Stimulated activated naive CD8-positive, alpha-beta T cell treated with anti-CD3 and anti-CD28 coated beads, Interleukin-15, amount 100 ng/mL, for 72 hours (primary cell): Measurements from ENCODE around the gene EPHA6.
"Not testable (repeated sequence)": the region's sequence is repeated elsewhere in the genome, so short reads cannot be mapped to it uniquely, and the experiment has no call there.

Experiments
- ATAC-seq: fragments of 150-1000 bp; cut with Tn5 transposase; 2 replicates; pipeline ENCODE4 v1.10.0; 2021; ENCODE audit warnings: mild to moderate bottlenecking, moderate library complexity
- DNase-seq, 2 donors: peaks; one replicate each; pipeline ENCODE4 v3.0.0; 2021 to 2022
- H3K27ac Mint-ChIP-seq, 2 donors: one replicate each; pipeline ENCODE4 v1.8.0; 2022; ENCODE audit warnings: mild to moderate bottlenecking in 2 of 2, mixed read lengths in 2 of 2, moderate library complexity in 2 of 2
- H3K27me3 Mint-ChIP-seq: one replicate; pipeline ENCODE4 v1.8.0; 2022; ENCODE audit warnings: mixed read lengths
- H3K4me1 Mint-ChIP-seq: one replicate; pipeline ENCODE4 v1.8.0; 2022; ENCODE audit warnings: mild to moderate bottlenecking, mixed read lengths
- H3K4me3 Mint-ChIP-seq, 2 donors: one replicate each; pipeline ENCODE4 v1.8.0; 2022; ENCODE audit warnings: mild to moderate bottlenecking in 2 of 2, mixed read lengths in 2 of 2, moderate library complexity in 1 of 2
- H3K9me3 Mint-ChIP-seq, 2 donors: one replicate each; pipeline ENCODE4 v1.8.0; 2022; ENCODE audit warnings: mixed read lengths in 2 of 2

EPHA6 gene

DNA sequence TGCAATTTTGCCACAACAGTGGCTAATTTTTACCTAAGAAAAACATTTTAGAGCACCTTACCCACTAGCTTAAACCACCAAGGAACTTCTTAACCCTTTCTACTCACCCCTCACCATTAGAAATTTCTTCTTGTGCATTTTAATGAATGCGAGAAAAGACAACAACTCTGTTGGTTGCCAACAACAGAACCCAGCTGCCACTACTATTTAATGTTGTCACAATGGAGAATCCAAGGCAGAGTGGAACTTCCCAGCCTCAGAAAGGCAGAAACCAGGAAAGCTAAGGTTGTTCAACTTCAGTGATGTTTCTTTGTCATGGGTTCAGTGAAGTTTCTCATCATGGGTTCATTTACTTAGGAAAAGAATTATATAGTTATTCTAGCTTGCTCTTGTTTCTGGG, 625.0 kb downstream of the EPHA6 start:
- H3K27me3 Mint-ChIP-seq: no peaks in the 10 kb centered on the region
- H3K4me1 Mint-ChIP-seq: no peaks in the 10 kb centered on the region
- H3K4me3 Mint-ChIP-seq: no peak overlapping the region
- H3K27ac Mint-ChIP-seq: no peak overlapping the region
- H3K9me3 Mint-ChIP-seq: peaks cover 0 to 4% of the 10 kb centered on the region in 2 donors
- DNase-seq: no peak
- ATAC-seq: no peak

DNA sequence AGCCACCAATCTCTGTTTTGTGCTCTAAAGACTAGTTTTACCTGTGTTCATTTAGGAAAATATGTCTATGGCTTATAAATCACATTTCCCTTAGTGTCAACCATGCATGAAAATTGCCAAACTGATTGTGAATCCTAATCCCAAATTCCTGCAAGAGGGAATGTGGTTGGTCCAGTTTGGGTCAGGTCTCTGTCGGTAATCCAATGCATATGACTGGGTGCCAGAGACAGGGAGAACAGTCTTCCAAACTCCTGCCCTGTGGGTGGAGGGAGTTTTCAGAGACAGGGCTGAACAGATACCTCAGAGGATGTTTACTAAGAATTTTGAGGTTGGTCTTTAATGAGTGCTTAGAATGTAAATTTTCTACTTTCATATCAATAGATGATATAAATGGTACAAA, 649.6 kb downstream of the EPHA6 start:
- Mint-ChIP-seq H3K4me3 (no peak overlapping the region), H3K9me3 (peaks cover 0 to 6% of the 10 kb centered on the region in 2 donors), H3K4me1 (no peaks in the 10 kb centered on the region), H3K27me3 (no peaks in the 10 kb centered on the region), H3K27ac (no peak overlapping the region)
- ATAC-seq (no peak), DNase-seq (no peak)

DNA sequence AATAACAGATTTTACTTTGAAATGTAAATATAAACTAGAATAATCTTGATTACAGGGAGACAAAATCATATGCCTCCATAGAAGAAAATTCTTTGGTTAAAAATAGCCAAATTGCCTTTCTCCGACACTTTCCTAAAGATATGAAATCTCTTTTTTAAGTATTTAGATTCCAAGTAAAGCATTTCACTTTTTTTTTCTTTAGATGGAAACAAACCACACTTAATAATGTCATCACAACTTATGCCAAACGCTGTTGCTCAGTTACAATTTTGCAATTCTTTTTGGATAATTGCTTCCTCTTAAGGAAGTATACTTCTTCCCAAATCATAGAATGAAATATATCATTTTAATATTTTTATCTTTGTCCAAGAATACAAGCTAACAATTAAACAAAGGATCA, 656.1 kb downstream of the EPHA6 start:
- no peak overlapping the region for H3K27ac Mint-ChIP-seq
- no peak for ATAC-seq
- no peaks in the 10 kb centered on the region for H3K4me1 Mint-ChIP-seq
- no peaks in the 10 kb centered on the region for H3K27me3 Mint-ChIP-seq
- no peak for DNase-seq
- no peaks in the 10 kb centered on the region for H3K9me3 Mint-ChIP-seq
- no peak overlapping the region for H3K4me3 Mint-ChIP-seq

DNA sequence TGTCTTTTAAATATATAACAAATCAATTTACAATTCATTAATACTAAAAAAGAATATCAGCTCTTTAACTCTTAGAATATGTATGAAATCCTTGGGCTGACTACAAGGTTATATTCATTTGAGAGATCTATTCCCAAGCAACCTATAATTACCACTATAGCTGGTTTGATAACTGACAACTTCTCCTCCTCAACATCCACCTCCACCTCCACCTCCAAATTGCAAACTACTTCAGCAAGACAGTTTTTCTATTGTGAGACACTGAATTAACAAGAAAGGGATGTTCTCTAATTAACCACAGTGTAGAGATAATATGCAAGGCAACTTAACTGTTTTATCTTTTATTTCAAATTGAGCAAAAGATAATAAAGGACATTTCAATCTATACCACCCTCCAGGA, 665.3 kb downstream of the EPHA6 start:
- H3K27me3 Mint-ChIP-seq: no peaks in the 10 kb centered on the region
- H3K4me1 Mint-ChIP-seq: no peaks in the 10 kb centered on the region
- ATAC-seq (no peak), DNase-seq (no peak)
- H3K4me3 Mint-ChIP-seq: no peak overlapping the region
- no peak overlapping the region for H3K27ac Mint-ChIP-seq
- H3K9me3 Mint-ChIP-seq: no peaks in the 10 kb centered on the region

DNA sequence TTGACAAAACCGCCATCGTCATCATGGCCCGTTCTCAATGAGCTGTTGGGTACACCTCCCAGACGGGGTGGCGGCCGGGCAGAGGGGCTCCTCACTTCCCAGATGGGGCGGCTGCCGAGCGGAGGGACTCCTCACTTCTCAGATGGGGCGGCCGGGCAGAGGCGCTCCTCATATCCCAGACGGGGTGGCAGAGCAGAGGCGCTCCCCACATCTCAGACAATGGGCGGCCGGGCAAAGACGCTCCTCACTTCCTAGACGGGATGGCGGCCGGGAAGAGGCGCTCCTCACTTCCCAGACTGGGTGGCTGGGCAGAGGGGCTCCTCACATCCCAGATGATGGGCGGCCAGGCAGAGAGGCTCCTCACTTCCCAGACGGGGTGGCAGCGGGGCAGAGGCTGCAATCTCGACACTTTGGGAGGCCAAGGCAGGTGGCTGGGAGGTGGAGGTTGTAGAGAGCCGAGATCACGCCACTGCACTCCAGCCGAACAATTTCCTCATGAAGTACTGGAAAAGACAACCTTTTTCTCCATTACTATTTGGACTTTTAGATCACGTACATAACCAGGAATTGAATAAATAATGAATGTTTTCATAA, 666.4 kb downstream of the EPHA6 start:
- H3K4me3 Mint-ChIP-seq, H3K27me3 Mint-ChIP-seq, H3K27ac Mint-ChIP-seq, H3K4me1 Mint-ChIP-seq, H3K9me3 Mint-ChIP-seq, DNase-seq, ATAC-seq: not testable (repeated sequence)

DNA sequence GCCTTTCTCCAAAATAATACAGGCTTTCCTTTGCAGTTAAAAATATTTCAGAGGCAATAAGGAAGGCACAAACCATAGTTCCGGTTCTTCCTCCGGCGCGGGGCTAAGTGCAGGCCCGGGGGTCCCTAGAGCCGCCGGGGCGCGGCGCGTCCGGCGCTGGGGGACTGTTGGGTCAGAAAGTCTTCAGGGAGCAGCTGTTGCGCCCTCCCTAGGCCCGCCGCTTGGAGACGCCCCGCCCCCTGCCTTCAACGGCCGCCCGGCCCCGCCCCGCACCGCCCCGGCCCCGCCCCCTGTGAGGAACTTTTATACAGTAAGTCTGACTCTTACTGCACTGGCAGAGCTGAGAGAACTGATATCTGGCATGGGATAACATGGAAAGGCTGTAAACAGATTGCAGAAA, 667.0 kb downstream of the EPHA6 start:
- H3K9me3 Mint-ChIP-seq: no peaks in the 10 kb centered on the region
- H3K4me3 Mint-ChIP-seq: no peak overlapping the region
- no peak overlapping the region for H3K27ac Mint-ChIP-seq
- no peaks in the 10 kb centered on the region for H3K27me3 Mint-ChIP-seq
- DNase-seq (no peak), ATAC-seq (peak; percentile 76)
- no peaks in the 10 kb centered on the region for H3K4me1 Mint-ChIP-seq

DNA sequence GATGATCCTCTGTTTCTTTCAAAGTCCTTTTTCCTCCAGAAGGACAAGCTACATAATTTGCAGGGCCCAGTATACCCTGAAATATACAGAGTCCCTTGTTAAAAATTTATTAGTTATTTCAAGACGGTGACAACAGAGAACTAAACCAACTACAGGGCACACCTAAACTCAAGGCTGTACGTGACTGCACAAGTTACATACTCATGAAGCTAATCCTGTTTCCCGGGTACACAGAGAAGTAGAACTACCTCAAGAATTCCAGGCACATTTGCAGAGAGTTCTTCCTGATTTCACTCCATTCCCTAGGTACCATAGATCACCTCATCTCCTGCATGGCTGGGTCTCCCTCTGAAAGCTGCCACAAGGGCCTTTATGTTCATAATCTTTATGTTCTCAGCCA, 670.8 kb downstream of the EPHA6 start:
- H3K9me3 Mint-ChIP-seq: no peaks in the 10 kb centered on the region
- DNase-seq (no peak), ATAC-seq (no peak)
- no peaks in the 10 kb centered on the region for H3K4me1 Mint-ChIP-seq
- no peak overlapping the region for H3K4me3 Mint-ChIP-seq
- no peaks in the 10 kb centered on the region for H3K27me3 Mint-ChIP-seq
- H3K27ac Mint-ChIP-seq: no peak overlapping the region

DNA sequence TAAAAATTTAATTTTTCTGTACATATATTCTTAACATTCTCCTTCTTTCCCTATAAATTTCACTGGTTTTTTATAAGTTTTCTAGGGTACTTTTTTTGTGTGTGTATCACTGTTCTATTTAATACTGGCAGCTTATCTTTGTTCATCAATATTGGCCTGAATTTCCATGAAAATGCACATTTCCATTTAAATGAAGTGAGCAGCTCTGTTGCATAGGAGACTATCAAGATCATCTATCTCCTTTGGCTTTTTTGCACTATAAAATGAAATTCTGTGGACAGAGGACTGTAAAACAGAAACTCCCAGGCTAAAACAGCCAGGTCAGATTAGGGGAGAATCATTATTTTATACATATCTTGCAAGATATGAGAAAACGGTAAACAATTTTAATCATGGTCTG, 673.2 kb downstream of the EPHA6 start:
- Mint-ChIP-seq H3K4me1 (no peaks in the 10 kb centered on the region), H3K27me3 (no peaks in the 10 kb centered on the region), H3K9me3 (peaks cover 0 to 2% of the 10 kb centered on the region in 2 donors), H3K4me3 (no peak overlapping the region), H3K27ac (no peak overlapping the region)
- DNase-seq (no peak), ATAC-seq (no peak)

DNA sequence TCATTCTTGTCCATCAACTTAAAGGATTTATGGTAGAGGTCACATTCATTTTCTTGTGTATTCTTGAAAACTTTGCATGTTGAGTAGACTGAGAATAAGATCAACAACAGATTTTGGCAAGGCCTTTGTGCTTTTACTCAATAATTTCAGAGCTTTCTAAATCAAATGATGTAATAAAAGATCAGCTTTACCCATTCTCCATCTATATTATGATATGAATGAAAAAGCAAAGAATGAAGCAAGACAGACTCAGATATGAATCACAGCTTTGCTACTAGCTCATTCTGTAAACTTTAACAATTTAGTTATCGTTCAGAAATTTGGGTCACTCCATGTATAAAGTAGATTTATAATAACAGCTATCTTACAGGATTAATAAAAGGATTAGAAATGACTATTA, 674.3 kb downstream of the EPHA6 start:
- no peaks in the 10 kb centered on the region for H3K27me3 Mint-ChIP-seq
- no peak overlapping the region for H3K27ac Mint-ChIP-seq
- no peaks in the 10 kb centered on the region for H3K4me1 Mint-ChIP-seq
- no peak overlapping the region for H3K4me3 Mint-ChIP-seq
- DNase-seq (no peak), ATAC-seq (no peak)
- H3K9me3 Mint-ChIP-seq: peaks cover 0 to 4% of the 10 kb centered on the region in 2 donors

DNA sequence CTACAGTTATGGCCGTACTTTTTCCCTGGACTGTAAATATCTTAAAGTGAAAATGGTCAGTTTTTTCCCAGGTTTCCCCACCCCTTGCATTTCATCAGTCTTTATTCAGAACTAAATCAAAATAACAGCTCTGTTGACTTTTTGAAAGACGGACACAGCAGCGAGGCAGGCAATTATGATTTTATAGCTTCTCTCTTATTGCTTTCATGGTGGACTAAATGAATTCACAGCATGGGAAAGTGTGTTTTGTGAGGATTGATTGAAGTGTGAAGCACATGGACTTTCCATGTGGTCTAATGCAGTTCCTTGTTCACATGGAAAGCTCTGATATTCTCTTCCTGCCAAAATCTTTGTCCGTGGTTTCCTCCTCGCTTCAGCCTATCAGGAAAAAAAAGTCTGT, 681.5 kb downstream of the EPHA6 start:
- peaks cover 0 to 14% of the 10 kb centered on the region in 2 donors for H3K9me3 Mint-ChIP-seq
- DNase-seq (no peak), ATAC-seq (no peak)
- no peak overlapping the region for H3K4me3 Mint-ChIP-seq
- no peaks in the 10 kb centered on the region for H3K4me1 Mint-ChIP-seq
- H3K27me3 Mint-ChIP-seq: no peaks in the 10 kb centered on the region
- no peak overlapping the region for H3K27ac Mint-ChIP-seq

DNA sequence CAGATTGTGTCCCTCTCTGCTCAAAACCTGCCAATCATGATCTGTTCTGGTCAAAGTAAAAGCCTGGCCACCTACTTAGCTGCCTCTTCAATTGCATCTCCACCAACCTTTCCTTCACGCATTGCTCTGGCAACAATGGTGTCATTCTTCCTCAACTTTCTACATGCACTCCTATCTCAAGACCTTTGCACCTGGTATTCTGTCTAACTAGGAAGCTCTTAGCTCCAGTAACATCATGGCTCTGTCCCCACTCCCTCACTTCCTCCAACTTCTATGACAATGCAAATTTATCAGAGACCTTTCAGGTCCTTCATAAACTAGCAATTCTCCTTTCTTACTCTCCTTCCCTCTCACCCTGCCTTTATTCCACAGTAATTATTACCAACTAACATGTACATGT, 682.7 kb downstream of the EPHA6 start:
- no peaks in the 10 kb centered on the region for H3K4me1 Mint-ChIP-seq
- ATAC-seq (no peak), DNase-seq (no peak)
- no peaks in the 10 kb centered on the region for H3K27me3 Mint-ChIP-seq
- no peak overlapping the region for H3K27ac Mint-ChIP-seq
- no peak overlapping the region for H3K4me3 Mint-ChIP-seq
- H3K9me3 Mint-ChIP-seq: peaks cover 7 to 20% of the 10 kb centered on the region in 2 donors

DNA sequence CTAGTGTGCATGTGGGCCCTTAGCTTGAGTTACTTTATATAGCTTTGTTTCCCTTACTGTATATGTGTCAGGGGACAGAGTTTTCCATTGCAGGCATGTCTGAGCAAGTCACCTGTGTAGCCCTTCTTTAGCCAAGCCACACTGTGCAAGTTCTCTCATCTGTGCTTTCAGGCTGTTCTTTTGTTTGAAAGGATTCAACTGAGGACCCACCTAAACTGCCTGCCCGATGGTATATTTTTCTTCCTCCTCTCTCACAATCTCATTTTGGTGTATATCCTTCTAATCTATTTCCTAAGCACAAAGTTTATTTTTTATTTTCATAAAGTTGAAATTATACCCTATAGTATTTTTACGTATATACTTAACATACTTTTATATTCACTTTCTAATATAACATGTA, 690.1 kb downstream of the EPHA6 start:
- Mint-ChIP-seq H3K9me3 (peaks cover 6 to 56% of the 10 kb centered on the region in 2 donors), H3K27me3 (no peaks in the 10 kb centered on the region), H3K27ac (no peak overlapping the region), H3K4me3 (no peak overlapping the region), H3K4me1 (no peaks in the 10 kb centered on the region)
- DNase-seq (no peak), ATAC-seq (no peak)

DNA sequence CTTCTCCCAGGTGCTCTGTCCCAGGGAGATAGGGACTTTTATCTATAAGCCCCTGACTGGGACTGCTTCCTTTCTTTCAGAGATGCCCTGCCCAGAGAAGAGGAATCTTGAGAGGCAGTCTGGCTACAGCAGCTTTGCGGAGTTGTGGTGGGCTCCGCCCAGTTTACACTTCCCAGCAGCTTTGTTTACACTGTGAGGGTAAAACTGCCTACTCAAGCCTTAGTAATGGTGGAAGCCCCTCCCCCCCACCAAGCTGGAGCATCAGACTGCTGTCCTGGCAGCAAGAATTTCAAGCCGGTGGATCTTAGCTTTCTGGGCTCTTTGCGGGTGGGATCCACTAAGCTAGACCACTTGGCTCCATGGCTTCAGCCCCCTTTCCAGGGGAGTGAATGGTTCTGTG, 696.4 kb downstream of the EPHA6 start:
- no peaks in the 10 kb centered on the region for H3K27me3 Mint-ChIP-seq
- no peaks in the 10 kb centered on the region for H3K4me1 Mint-ChIP-seq
- ATAC-seq (no peak), DNase-seq (no peak)
- H3K9me3 Mint-ChIP-seq: peaks cover 5 to 29% of the 10 kb centered on the region in 2 donors
- no peak overlapping the region for H3K27ac Mint-ChIP-seq
- H3K4me3 Mint-ChIP-seq: no peak overlapping the region

DNA sequence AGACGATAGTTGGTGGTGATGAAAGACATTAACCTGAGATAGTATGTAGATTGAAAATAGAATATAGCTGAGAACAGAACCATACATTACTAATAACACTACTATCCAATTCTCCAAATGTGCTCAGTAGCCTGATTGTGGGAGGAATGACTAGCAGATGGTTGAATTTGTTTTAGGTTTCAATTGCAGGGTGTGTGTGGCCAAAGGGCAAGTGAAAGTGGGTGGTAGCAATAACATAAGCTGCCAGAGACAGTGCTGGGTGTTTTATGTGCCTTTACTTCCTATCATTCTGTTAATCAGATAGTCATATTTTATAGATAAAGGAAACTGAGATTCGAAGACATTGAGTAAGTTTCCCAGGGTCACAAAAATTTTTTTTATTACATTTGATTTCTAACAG, 700.7 kb downstream of the EPHA6 start:
- H3K4me3 Mint-ChIP-seq: no peak overlapping the region
- no peaks in the 10 kb centered on the region for H3K4me1 Mint-ChIP-seq
- no peak overlapping the region for H3K27ac Mint-ChIP-seq
- no peaks in the 10 kb centered on the region for H3K27me3 Mint-ChIP-seq
- DNase-seq: no peak
- ATAC-seq: no peak
- H3K9me3 Mint-ChIP-seq: peaks cover 0 to 2% of the 10 kb centered on the region in 2 donors

DNA sequence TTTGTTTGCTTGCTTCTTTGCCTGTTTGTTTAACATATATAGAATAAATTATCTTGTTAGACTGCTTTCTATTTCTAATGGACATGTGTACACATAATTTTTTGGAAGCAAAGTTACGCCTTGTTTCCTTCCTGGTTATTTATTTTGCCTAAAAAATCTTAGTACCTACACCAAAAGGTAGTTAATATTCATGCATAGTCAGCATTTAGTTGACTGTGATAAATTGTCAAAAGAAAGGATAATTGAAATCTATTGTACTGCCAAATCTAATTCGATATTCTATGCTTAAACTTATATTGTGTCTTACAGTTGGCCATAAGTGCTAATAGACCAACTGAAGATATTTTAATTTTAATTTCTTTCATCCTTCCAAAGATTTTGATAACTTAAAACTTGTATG, 716.3 kb downstream of the EPHA6 start:
- no peaks in the 10 kb centered on the region for H3K27me3 Mint-ChIP-seq
- H3K4me1 Mint-ChIP-seq: no peaks in the 10 kb centered on the region
- H3K27ac Mint-ChIP-seq: no peak overlapping the region
- DNase-seq (no peak), ATAC-seq (no peak)
- no peaks in the 10 kb centered on the region for H3K9me3 Mint-ChIP-seq
- no peak overlapping the region for H3K4me3 Mint-ChIP-seq

DNA sequence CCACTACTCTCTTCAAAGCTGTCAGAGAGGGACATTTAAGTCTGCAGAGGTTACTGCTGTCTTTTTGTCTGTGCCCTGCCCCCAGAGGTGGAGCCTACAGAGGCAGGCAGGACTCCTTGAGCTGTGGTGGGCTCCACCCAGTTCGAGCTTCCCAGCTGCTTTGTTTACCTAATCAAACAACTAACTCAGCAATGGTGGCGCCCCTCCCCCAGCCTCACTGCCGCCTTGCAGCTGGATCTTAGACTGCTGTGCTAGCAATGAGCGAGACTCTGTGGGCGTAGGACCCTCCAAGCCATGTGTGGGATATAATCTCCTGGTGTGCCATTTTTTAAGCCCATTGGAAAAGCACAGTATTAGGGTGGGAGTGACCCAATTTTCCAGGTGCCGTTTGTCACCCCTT, 733.2 kb downstream of the EPHA6 start:
- not testable (repeated sequence) for H3K27ac Mint-ChIP-seq, ATAC-seq, H3K4me3 Mint-ChIP-seq, H3K4me1 Mint-ChIP-seq, H3K27me3 Mint-ChIP-seq, DNase-seq
- H3K9me3 Mint-ChIP-seq: peaks cover 6 to 10% of the 10 kb centered on the region in 2 donors

DNA sequence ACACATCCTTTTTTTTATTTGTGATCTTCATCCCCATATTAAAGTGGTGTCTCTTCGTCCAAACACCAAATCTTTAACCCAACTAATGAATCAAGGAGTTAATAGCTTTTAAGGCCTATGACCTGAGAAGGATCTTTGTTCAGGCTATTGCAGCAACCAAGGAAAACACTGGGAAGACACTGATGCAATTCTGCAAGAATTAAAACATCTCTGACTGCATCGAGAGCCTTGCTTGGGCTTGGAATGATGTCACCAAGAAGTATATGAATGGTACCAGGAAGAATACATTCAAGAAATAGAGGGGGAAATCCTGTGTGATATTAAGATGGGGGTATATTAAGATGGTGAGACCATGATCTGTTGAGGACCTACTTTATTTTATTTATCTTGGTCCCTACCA, 736.0 kb downstream of the EPHA6 start:
- no peak for ATAC-seq
- no peak for DNase-seq
- H3K27me3 Mint-ChIP-seq: no peaks in the 10 kb centered on the region
- peaks cover 6 to 10% of the 10 kb centered on the region in 2 donors for H3K9me3 Mint-ChIP-seq
- H3K4me1 Mint-ChIP-seq: no peaks in the 10 kb centered on the region
- no peak overlapping the region for H3K27ac Mint-ChIP-seq
- H3K4me3 Mint-ChIP-seq: no peak overlapping the region
